Activated CD4-positive, CD25-positive, alpha-beta regulatory T cell treated with anti-CD3 and anti-CD28 coated beads, Interleukin-2, amount 50 U/mL, for 16 hours (primary cell): ENCODE data around the gene MYNN.
A peak's percentile ranks its signal among the peaks of the same experiment; 100 is the strongest.
"Not testable (repeated sequence)": the region's sequence is repeated elsewhere in the genome, so short reads cannot be mapped to it uniquely, and the experiment has no call there.

Experiments
- DNase-seq: peaks from one replicate; pipeline ENCODE4 v3.0.0-alpha.2; 2020; ENCODE audit warnings: low read depth, low spot score

MYNN gene

DNA sequence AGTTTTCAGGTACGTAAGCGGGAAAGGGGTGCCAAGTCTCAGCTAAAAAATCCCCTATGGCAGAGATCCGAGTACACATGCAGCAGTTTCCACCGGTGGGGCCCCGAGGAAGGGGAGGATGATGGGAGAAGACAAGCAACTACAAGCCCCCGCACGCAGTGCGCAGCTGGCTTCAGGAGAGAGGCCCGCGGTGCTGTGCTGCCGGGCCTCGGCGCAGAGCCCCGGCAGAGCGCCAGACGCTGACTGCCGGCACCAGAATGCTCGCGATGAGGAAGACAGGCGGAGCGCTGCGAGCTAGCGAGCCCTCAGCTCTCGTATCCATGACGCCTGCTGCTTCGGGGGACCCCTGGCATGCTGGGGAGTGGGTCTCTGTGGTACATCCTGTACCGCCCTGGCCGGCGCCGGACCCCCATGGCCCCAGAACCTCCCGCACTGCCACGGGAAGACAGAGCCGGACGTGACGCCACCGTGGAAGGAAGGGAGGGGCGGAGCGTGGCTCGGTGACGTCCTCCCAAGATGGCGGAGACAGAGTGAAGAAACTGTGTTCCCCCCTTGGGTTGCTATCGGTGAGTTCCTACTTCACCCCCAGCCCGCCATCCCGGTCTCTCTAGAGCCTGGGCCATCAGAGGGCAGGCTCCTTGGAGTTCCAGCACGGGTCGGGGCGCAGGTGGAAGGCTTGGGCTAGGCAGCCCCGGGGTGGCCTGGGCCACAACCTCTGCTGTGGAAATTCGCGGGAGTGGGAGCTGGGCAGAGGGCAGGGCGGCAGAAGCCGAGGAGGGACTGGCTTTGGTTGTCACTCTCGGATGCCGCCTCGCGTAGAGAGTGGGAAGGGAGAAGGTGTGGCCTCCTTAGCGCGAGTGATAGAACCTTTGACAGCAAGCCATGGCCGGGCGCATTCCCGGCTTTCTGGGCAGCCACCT is at the start of gene MYNN:
Gene MYNN (plus strand): TSS at position 500 of the 920 bp plus-strand sequence. CDS start 900 bp downstream, outside the sequence.
- peak; percentile 86 for DNase-seq

DNA sequence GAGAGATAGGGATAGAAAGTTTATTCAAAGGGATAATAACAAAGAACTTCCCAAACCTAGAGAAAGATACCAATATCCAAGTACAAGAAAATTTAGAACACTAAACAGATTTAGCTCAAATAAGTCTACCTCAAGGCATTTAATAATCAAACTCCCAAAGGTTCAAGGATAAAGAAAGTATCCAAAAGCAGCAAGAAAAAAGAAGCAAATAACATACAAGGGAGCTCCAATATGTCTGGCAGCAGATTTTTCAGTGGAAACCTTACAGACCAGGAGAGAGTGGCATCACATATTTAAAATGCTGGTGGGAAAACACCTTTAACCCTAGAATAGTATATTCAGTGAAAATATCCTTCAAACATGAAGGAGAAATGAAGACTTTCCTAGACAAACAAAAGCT is 41.3 kb upstream of the MYNN start:
- DNase-seq, result not testable (repeated sequence)

DNA sequence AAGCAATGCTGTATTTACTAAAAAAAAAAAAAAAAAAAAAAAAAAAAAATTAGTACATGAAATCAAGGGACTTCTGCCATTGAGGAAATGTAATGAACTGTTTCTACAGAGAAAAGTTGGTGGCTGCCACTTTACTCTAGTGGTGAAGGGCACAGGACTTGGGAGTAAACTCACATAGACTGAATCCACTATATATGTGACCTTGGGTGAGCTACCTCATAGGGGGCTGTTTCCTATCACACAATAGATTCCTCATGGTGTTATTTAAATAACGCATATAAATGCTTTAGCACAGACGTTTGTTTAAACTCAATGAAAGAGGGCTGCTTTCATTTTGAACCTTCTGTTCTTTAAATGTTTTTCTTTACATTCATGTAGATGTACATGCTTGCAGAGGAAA is 34.1 kb upstream of the MYNN start:
- DNase-seq, result no peak

DNA sequence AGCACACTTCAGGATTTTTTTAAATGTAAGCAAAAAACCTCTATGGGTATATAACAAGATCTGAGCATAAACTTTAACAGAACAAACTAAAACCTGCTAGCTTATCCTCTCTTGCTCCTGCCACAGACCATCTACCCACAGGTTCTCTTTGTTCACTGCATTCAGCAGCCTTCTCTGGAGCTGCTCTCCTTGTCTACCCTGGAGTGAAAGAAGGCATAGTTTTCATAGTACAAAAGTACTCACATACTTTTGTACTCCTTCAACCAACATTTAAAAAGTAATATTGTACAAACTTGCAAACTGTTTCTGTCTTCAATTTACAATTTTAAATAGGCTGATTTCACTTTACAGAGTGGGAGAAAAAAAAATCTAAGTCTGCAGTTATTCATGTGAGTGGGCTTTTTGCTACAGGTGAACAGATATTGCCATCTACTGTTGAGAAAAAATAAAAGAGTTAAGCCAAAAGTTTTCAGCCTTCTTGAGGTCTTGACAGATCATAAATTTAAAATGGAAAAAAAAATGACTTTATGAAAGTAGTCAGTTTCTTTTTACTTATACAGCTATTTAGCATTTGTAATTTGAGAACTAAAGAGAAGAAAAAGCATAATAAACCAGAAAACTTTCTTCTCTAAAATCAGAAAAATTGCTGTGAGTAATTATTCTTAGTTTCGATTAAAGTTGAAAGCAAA is 28.7 kb upstream of the MYNN start:
- DNase-seq, result no peak

DNA sequence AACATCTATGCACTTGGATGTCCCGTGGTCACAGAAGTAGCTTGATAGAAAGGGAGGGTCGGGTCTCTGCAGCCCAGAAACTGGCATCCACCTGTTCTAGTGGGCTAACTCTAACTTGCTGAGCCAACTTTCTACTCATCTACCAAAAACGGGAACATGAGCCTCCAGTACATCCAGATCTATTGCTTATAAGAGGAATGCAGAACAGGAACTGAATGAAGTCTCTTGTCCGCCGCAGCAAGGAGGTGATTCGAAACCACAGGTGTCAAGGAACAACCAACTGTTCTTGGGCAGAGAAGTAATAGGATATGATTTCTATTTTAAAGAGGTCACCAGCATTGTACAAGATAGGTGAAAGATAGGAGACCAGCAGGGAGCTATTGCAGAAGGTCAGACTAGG is 26.3 kb upstream of the MYNN start:
- DNase-seq, result no peak

DNA sequence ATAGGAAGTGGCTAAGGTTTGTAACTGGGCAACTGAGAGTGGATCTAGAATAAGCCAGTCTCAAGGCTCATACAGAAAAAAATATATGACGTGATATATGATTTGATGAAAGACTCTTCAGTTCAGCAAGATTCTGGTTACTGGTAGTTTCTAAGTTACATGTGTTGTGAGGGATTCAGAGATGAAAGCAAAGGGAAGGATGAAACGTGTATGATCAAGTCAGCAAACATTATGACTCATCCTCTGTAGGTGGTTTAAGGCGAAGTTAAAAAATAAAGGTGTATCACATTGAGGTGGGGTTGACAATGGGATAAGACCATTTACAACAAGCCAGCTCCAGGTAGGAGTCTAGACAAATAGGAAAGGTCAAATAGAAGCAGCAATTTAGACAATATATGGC is 24.5 kb upstream of the MYNN start:
- no peak for DNase-seq

DNA sequence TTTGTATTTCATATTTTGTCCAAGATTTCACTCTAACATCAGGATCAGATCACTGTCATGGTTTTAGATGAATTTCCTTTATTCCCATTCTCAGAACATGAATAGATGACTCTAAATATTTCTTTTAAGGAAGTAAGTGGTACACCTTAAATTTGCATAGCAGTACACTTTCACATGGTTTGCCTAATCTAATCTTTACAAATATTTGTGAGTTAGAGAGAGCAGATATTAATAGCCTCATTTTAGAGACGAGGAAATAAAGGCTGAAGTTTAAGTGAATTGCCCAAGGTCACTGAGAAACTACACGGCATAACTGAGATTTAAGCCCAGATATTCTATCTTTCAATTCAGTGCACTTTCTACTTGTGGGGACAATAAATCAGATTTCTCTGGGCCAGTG is 22.5 kb upstream of the MYNN start:
- no peak for DNase-seq

DNA sequence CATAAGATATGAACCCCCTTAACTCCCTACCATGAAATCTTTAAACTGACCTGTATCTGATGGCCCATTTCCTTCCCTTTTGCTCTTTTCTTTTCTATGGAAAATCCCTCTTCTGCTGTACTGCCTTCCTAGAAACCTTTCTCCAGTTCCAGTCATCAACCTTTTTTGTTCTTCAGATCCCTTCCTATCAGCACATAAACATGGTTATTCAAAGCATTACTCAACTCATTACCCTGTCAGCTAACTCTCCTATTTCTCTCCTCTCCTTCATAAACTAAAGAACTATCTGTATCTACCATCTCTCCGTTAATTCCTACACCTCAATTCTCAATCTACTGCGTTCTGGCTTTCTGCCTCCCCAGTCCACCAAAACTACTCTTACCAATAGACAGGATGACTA is 21.3 kb upstream of the MYNN start:
- no peak for DNase-seq

DNA sequence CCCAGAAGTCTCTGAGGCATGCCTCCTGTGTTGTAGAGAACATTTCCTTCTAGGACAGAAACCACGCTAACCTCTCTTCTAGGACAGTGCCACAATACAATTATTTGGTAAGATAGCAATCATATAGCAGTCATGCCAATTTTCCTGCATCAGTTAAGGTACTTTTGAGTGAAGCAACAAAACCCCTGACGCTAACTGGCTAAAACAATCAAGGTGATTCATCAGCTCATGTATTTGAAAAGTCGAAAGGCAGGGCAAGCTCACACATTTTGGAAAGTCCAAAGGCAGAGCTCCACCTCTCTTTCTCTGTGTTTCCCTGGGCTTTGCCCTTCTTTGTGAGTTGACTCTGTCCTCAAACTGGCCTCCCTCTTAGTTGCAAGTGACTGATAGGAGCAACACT is 18.5 kb upstream of the MYNN start:
- no peak for DNase-seq

DNA sequence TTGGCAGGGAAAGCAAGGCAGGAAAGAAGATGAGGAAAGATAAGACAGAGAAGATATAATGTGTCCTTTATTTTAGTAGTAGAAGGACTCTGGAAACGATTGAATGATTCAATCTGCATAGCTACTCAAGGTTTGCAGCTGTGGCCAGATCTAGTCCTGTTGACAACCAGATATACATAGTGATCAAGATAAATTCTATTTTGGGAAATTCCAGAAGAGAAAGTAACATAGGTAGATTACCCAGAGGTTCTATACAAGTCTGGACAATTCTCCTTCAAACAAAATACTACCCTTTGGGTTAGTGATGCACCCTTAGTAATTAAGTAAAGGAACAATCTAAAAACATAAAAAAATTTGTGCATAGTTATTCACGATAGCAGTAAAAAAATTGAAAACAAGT is 17.7 kb upstream of the MYNN start:
- DNase-seq, result no peak

DNA sequence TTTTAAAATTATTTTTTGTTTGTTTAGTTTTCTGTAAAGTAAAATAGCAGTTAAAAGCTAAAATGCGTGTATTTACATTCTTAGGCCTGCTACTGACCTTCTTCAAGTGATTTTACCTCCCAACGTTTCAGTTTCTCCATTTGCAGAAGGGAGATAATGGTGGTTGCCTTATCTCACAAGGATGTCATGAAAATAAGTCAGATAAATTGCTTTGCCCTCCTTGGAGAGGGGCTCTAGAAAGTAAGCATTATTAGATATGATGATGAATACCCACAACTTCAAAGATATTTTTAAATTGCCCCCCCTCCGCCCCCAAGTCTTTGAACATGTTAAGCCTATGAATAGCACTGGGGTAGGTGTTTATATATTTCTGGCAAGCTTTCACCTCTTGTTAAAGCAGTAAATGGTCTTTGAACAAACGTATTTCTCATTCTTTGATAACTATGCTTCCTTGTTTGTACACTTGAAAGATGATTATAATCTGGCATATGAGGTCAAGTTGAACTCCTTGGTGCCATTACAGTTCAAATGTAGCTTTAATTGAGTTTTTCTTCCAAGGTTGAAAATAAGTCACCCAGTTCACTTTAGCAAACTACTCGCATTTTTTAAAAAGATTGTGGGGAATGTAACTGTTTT is 14.7 kb upstream of the MYNN start:
- no peak for DNase-seq

DNA sequence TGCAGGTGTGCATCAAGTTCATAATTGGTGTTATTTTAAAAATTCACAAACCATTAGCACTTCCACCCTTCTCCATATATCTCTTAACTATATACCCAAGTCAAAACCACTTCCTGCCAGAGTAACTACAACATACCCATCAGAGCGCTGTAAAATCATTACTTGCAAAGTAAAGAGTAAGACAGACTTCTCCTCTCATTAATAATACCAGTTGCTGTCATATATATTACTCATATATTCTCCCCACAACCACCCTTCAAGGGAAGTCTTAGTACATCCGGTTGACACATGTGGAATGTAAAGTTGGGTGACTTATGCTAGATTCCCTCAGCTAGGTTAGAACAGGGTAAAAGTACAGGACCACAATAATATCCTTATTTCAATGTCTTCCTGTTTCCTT is 13.9 kb upstream of the MYNN start:
- DNase-seq, result no peak

DNA sequence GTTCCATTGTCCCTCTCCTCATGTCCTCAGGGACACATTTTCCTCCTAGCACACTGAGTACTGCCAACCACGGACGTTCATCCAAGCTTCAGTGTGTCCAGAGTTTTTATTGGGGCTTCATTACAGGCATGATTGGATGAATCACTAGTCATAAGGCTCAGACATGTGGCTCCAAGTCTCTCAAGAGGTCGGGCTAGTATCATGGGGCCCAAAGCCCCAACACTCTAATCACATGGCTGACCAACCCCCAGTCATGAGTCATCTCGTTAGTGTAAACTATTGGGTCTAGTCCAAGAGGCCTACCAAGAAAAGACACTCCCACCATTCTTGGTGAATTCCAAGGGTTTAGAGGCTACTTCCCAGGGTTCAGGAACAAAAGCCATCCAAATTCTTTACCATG is 12.7 kb upstream of the MYNN start:
- no peak for DNase-seq

DNA sequence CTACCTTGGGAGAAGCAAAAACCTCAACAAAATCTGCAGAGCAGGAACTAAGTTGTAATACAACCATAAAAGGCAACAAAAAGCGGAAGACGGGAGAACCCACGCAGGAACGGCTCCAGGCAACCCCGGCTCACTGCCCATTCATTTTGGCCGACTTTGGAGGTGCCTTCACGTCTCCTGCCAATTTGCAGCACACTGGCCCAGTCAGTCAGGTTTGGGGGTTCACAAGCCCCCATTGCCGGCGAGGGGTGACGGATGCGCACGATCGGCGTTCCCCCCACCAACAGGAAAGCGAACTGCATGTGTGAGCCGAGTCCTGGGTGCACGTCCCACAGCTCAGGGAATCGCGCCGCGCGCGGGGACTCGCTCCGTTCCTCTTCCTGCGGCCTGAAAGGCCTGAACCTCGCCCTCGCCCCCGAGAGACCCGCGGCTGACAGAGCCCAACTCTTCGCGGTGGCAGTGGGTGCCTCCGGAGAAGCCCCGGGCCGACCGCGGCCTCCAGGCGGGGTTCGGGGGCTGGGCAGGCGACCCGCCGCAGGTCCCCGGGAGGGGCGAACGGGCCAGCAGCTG is 8.8 kb upstream of the MYNN start:
- DNase-seq, result no peak

DNA sequence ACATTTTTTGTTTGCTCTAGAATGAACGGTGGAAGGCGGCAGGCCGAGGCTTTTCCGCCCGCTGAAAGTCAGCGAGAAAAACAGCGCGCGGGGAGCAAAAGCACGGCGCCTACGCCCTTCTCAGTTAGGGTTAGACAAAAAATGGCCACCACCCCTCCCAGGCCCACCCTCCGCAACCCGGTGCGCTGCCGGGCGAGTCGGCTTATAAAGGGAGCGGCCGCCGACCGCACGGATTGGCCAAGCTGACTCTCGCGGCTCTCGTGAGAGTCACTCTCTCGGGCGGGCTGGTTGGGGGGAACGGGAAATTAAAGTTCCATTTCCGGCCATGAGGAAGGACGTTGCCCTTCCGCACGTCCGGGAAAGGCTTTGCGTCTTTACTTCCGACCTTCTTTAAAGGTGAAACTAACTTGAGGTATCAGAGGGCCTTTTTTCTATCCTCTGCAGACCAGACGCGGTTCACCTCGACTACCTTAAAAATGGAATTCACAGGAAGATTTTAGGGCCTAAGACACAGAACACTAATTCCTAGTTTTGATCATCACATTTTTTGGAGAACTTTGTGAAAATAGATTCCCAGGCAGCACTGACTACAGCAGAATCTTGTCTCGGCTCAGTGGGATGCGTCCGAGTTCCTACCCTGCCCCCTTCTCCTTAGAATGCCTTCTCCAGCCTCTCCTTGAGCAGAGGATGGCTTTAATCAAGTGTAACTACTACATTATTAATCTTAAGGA is 8.1 kb upstream of the MYNN start, which contains the start of gene TERC:
Gene TERC (minus strand): TSS at position 179 of the 731 bp plus-strand sequence.
- DNase-seq, result peak; percentile 84

DNA sequence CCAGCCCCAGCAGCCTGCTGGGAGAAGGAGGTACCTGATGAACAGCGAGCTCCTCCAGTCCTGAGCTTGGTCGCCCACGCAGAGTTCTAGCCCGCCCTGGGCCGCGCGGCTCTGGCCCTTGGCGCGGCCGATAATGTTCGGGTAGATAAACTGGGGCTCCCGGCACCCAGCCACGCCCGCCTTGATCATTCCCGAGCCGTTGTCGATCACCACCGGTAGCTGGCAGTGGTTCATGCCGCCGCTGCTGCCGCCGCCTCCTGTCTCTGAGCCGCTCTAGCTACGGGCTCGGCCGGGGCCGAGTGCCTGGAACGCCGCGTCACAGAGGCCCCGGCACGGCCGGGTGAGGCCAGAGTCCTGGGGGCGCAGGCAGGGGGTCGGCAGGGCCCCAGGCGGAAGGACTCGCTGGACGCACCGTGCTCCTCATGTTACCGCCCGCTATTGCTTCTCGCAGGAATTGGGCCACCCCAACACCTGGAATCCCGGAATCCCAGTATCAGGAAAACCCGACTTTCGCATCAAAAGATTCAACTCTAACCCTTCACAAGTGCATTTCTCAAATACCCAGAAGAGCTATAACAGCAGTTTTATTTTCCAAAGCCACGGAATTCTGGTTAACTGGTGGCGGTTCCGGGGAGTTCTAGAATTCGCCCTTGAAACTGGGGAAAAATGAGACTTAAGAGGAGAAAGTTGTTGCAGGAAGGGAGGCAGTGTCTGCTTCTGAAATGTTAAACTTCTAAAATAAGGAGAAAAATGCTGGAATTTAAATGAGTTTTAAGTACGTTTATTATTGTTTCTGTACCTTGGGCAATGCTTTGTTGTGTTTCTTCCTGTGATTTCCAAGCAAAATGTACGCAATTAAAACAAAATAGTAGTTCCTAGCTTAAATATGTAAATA is 3.7 kb upstream of the MYNN start, which contains the start of gene ACTRT3:
Gene ACTRT3 (minus strand): TSS at position 275 of the 895 bp plus-strand sequence. CDS start 41 bp downstream, at position 234.
- DNase-seq, result no peak

DNA sequence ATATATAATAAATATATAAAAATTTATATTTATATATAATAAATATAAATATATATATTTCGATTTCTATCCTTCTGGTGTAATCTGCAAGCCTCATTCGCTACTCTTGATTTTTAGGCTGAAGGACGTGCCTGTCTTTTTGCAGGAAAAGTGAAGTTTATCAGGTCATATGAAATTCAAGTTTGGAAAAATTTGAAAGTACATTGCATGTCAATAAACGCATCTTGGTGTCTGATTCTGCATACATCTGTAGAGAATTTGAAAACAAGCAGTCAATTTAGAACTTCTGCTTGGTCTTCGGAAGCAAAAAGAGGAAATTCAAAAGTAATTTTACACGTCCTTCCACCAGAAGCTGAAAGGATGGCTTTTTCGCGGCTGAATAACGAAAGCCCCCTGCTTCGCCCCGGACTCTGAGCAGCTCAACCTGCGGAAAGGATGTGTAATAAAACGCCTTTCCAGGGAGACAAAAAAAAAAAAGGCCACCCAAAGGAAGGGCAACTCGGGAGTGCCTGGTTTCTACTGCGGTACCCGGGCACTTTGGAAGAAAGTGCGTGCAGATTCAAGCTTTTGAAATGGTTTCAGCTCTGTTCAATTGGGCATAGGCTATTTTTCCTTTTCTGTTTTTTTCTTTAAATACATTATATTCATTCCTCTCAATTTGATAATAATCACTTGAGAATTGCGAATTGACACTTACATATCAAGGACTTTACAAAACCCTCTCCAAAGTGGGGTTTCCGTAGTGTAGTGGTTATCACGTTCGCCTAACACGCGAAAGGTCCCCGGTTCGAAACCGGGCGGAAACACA is 1.5 kb upstream of the MYNN start:
- DNase-seq, result peak; percentile 61

DNA sequence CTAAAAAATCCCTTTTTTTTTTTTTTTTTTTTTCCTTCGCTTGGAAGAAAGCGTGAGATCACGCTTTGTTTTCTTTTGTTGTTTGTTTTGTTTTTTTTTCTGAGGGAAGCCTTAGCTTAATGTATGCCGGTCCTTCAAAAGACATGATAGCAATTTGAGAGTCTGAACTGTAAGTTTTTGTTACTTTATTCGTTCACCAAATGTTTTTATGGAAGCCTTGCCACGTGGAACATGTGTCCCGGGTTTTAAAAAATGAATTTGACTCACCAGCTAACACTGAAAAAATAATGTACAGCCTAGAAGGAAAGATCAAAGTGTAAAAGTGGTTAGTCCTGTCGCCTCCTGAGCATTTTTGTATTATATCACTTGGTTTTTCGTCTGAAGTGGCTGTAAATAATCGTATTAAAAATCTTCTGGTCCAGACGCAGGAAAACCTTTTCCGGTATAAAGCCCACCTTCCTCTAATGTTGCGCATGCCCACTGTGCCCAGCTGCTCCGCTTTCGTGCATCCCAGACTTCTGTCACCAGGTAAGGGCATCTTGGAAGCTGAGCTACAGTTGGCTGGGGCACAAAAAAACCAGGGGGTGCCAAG is 795 bp upstream of the MYNN start:
- no peak for DNase-seq

DNA sequence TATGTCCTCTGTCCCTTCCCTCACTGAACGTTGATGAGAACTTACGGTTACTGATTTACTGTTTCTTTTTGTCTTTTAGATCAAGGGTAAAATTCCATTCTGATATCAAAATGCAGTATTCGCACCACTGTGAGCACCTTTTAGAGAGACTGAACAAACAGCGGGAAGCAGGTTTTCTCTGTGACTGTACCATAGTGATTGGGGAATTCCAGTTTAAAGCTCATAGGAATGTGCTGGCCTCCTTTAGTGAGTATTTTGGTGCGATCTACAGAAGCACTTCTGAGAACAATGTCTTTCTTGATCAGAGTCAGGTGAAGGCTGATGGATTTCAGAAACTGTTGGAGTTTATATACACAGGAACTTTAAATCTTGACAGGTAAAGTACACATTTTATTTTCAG is 990 bp downstream of the MYNN start:
- no peak for DNase-seq
